K562 (cell line): ENCODE data around the gene CMIP. TPM values are rescaled to one million over a fixed set of nuclear protein-coding genes. Genes with fewer than 3 reads are reported as not detected.

Experiments
- ATAC-seq: fragments of 200-7000 bp; cut with Tn5 transposase; 3 replicates; pipeline ENCODE4 v1.9.1; 2020; ENCODE audit warnings: moderate library complexity
- BruUV-seq: library from RNA; stranded (reverse); fragments of 400-500 nt; replicated peaks from 2 replicates; lab custom pipeline; 2021; lab: Mats Ljungman, UMichigan
- CTCF ChIA-PET: fragments of 300-600 bp; formaldehyde crosslinking; extraction: SDS; loops from one replicate; lab custom pipeline; 2021; ENCODE audit warnings: low intra/inter-chr PET ratio; lab: Yijun Ruan, JAX
- POLR2A ChIA-PET: fragments of 300-600, 350-650 bp; sonication (Branson Sonifier 250); formaldehyde crosslinking; extraction: SDS; loops from one replicate; lab custom pipeline; 2021; ENCODE audit warnings: antibody characterized with exemption, inconsistent platforms; lab: Yijun Ruan, JAX
- DNase-seq, 4 experiments: peaks; one replicate each; pipeline versions ENCODE4 v3.0.0 to v3.0.0-alpha.2; 2011 to 2018; ENCODE audit warnings: low spot score in 3 of 4, mixed read lengths in 3 of 4; ENCODE audit errors: extremely low read depth in 1 of 4
- FAIRE-seq: peaks from 2 replicates; lab custom pipeline; 2011; peaks lifted over from hg19 to GRCh38; lab: Jason Lieb, UNC
- H2AFZ ChIP-seq: 2 replicates; pipeline ENCODE4 v1.6.0; 2011; ENCODE audit warnings: low read depth, low read length, control low read depth, inconsistent platforms
- H3K27ac ChIP-seq: fragments of 200-600 bp; 3 replicates; pipeline ENCODE4 v1.8.0; 2011; ENCODE audit warnings: low read depth, mild to moderate bottlenecking, control low read depth, inconsistent platforms, low read length, moderate library complexity, mixed read lengths; ENCODE audit errors: extremely low read depth
- H3K27me3 ChIP-seq, 2 experiments: fragments of 300-600 bp in 1 of 2; 2 replicates in 1 of 2; 3 replicates in 1 of 2; pipeline versions ENCODE4 v1.6.0 to v1.8.0; 2011; ENCODE audit warnings: inconsistent platforms in 2 of 2, low read length in 2 of 2, mild to moderate bottlenecking in 1 of 2, mixed read lengths in 1 of 2, moderate library complexity in 1 of 2; ENCODE audit not compliant: control insufficient read depth in 2 of 2, insufficient read depth in 2 of 2
- H3K36me3 ChIP-seq: fragments of 300-600 bp; 3 replicates; pipeline ENCODE4 v1.8.0; 2011; ENCODE audit warnings: mild to moderate bottlenecking, low read length, inconsistent platforms; ENCODE audit not compliant: control insufficient read depth, insufficient read depth
- H3K4me1 ChIP-seq, 2 experiments: fragments of 200-600 bp in 1 of 2; replicated peaks in 1 of 2; 2 replicates in 1 of 2; 3 replicates in 1 of 2; pipeline versions ENCODE4 v1.5.1 to v1.8.0; 2011; ENCODE audit warnings: inconsistent platforms in 2 of 2, low read length in 2 of 2, mild to moderate bottlenecking in 1 of 2, mixed read lengths in 1 of 2, moderate library complexity in 1 of 2; ENCODE audit not compliant: control insufficient read depth in 2 of 2, insufficient read depth in 2 of 2
- H3K4me2 ChIP-seq: 2 replicates; pipeline ENCODE4 v1.6.1; 2011; ENCODE audit warnings: low read length, control low read depth, inconsistent platforms, mixed read lengths; ENCODE audit not compliant: insufficient read depth
- H3K4me3 ChIP-seq: fragments of 200-600 bp; sonication (generic), shearing (Covaris generic); 2 replicates; pipeline ENCODE4 v1.5.1; 2016; ENCODE audit warnings: control low read depth, inconsistent platforms
- H3K79me2 ChIP-seq: fragments of 200-600 bp; 3 replicates; pipeline ENCODE4 v1.8.0; 2011; ENCODE audit warnings: low read length, inconsistent platforms; ENCODE audit not compliant: control insufficient read depth, insufficient read depth
- H3K9ac ChIP-seq, 2 experiments: 2 replicates each; pipeline versions ENCODE4 v1.6.0 to v1.6.1; 2011; ENCODE audit warnings: low read depth in 2 of 2, low read length in 2 of 2, control low read depth in 1 of 2, inconsistent platforms in 1 of 2, mild to moderate bottlenecking in 1 of 2, mixed read lengths in 1 of 2; ENCODE audit not compliant: insufficient read depth in 1 of 2
- H3K9me1 ChIP-seq: one replicate; pipeline ENCODE4 v1.6.0; 2011; ENCODE audit warnings: inconsistent platforms, mild to moderate bottlenecking, low read length, moderate library complexity; ENCODE audit not compliant: control insufficient read depth, insufficient read depth
- H3K9me3 ChIP-seq: replicated peaks from 2 replicates; pipeline ENCODE4 v1.5.1; 2011; ENCODE audit warnings: low read depth, low read length, inconsistent platforms; ENCODE audit not compliant: control insufficient read depth, insufficient read depth
- H4K20me1 ChIP-seq: replicated peaks from 2 replicates; pipeline ENCODE4 v1.6.1; 2011; ENCODE audit warnings: low read length, inconsistent platforms, mixed read lengths; ENCODE audit not compliant: control insufficient read depth, insufficient read depth
- BDP1 ChIP-seq: IDR thresholded peaks from 3 replicates; pipeline ENCODE4 v1.6.1; 2011; ENCODE audit not compliant: insufficient read length, insufficient read depth
- SMAD1 ChIP-seq: fragments of 150-350 bp; IDR thresholded peaks from 2 replicates; pipeline ENCODE4 v1.6.1; 2014; ENCODE audit warnings: low read length, low read depth; ENCODE audit not compliant: partially characterized antibody
- SRSF1 ChIP-seq: fragments of 200-400 bp; formaldehyde crosslinking; IDR thresholded peaks from 2 replicates; pipeline ENCODE4 v1.6.1; 2017; ENCODE audit warnings: mild to moderate bottlenecking, low read depth, low read length, moderate library complexity
- ZNF253 ChIP-seq: fragments of 250-450 bp; sonication (Bioruptor Pico); conservative IDR thresholded peaks from 2 replicates; pipeline ENCODE4 v1.6.1; 2021; ENCODE audit warnings: mild to moderate bottlenecking
- WGBS: fragments of 100-300 bp; shearing (Covaris generic); methylation state at CpG from one replicate; pipeline ENCODE4 v1.1.6; 2016; ENCODE audit warnings: low coverage, mixed read lengths; ENCODE audit not compliant: insufficient coverage; ENCODE audit errors: missing lambda C conversion rate; 5-methylcytosine and 5-hydroxymethylcytosine counted together
- in situ Hi-C: fragments of 300-500 bp; cut with MboI; formaldehyde crosslinking; loops from 4 replicates; pipeline ENCODE4 v1.15.0; 2018; ENCODE audit warnings: inconsistent platforms, mixed read lengths
- intact Hi-C: fragments of 100-400 bp; cut with micrococcal nuclease; formaldehyde crosslinking; loops from 2 replicates; pipeline ENCODE4 v1.14.2; 2022
- polyA plus RNA-seq, 8 experiments: library from polyadenylated mRNA; depleted of rRNA in 4 of 8; stranded (reverse) in 5 of 8; unstranded in 3 of 8; fragments of >200 nt; fragmentation: Nextera tagmentation in 2 of 8; fragmentation: Illumina TruSeq in 1 of 8; extraction: Ambion mirVana in 2 of 8; extraction: Trizol in 1 of 8; gene quantifications; 2 replicates each; pipeline versions ENCODE4 v1.2.1 to v1.2.3, GENCODE V29; 2011 to 2014; ENCODE audit warnings: inconsistent platforms in 1 of 8, missing spikeins in 1 of 8
- total RNA-seq, 7 experiments: library from RNA; depleted of rRNA in 6 of 7; stranded (reverse); fragments of >200 nt in 6 of 7; fragmentation: Illumina TruSeq in 2 of 7; extraction: Trizol in 2 of 7; gene quantifications; 2 replicates each; pipeline versions ENCODE4 v1.2.1 to v1.2.3, GENCODE V29; 2011 to 2021; ENCODE audit warnings: low replicate concordance in 1 of 7

CMIP gene
- total and polyA plus RNA-seq, 9 of the 15 experiments (the other 6 are each of a cell fraction or from before 2014, with no cell fraction given): 0.94 to 82.5 (median 10.3) TPM

- no TSS peak for BruUV-seq
- Histone ChIP-seq H3K9ac (peak overlapping the region in 1 of 2 experiments; percentile 39; a peak in 1 of 4 replicates), H3K4me2 (no peak overlapping the region), H3K4me3 (no peak overlapping the region), H3K27me3 (no peaks in the 10 kb centered on the region), H3K4me1 (peaks cover 2 to 18% of the 10 kb centered on the region in 2 experiments; a peak in 4 of 5 replicates), H3K27ac (no peak overlapping the region), H4K20me1 (no peaks in the 10 kb centered on the region), H3K36me3 (peaks cover 70% of the 10 kb centered on the region), H3K9me1 (no peaks in the 10 kb centered on the region), H3K79me2 (no peaks in the 10 kb centered on the region), H3K9me3 (no peaks in the 10 kb centered on the region), H2AFZ (no peak overlapping the region)
- in situ Hi-C loops: no loop called here
- no peak for TF ChIP-seq ZNF253 (CRISPR knock-in tag)
- no peak for TF ChIP-seq SRSF1
- no peak for TF ChIP-seq SMAD1
- no peak for TF ChIP-seq BDP1
- ATAC-seq (no peak), DNase-seq (no peak), FAIRE-seq (no peak)
- 86% methylated on average over 8 of the region's 9 CpGs for WGBS
- intact Hi-C loops: loop anchor here (10.0 kb wide), 1 partner anchor 199 kb away; no protein-coding TSS in a partner anchor
- ChIA-PET POLR2A (interaction anchor here (1.1 to 1.2 kb wide), 2 partner anchors 13 to 14 kb away, joined by 3 read pairs; no protein-coding TSS in a partner anchor), CTCF (no interaction called here)
Measured at GRCh38 chr16:81693744-81694303, 249.2 kb downstream of the CMIP start.
